ENCODE data around the gene AUTS2. TPM values are rescaled to one million over a fixed set of nuclear protein-coding genes. Genes with fewer than 3 reads are reported as not detected.
"Not testable (repeated sequence)": the region's sequence is repeated elsewhere in the genome, so short reads cannot be mapped to it uniquely, and the experiment has no call there.

The AUTS2 gene
- total RNA-seq, 1 donor from 2014 or later, result 0.79 TPM

- DNase-seq (ENCODE audit: low read depth in 2 of 2), result no peak
Observed at GRCh38 chr7:70789481-70790214, 1191.4 kb downstream of the AUTS2 start.

GRCh38 chr7:70790215-70791073, 1192.2 kb downstream of the AUTS2 start:
- DNase-seq (ENCODE audit: low read depth in 2 of 2), result no peak

GRCh38 chr7:70791341-70791740, 1193.1 kb downstream of the AUTS2 start:
- no peak for DNase-seq (ENCODE audit: low read depth in 2 of 2)

GRCh38 chr7:70793060-70793459, 1194.8 kb downstream of the AUTS2 start:
- DNase-seq (ENCODE audit: low read depth in 2 of 2), result no peak

- no peak for DNase-seq (ENCODE audit: low read depth in 2 of 2)
Observed at GRCh38 chr7:70793821-70794220, 1195.5 kb downstream of the AUTS2 start.

- no peak for DNase-seq (ENCODE audit: low read depth in 2 of 2)
Observed at GRCh38 chr7:70794962-70795361, 1196.7 kb downstream of the AUTS2 start.

GRCh38 chr7:70795948-70796347, 1197.7 kb downstream of the AUTS2 start:
- no peak for DNase-seq (ENCODE audit: low read depth in 2 of 2)

GRCh38 chr7:70797109-70797514, 1198.8 kb downstream of the AUTS2 start:
- DNase-seq (ENCODE audit: low read depth in 2 of 2), result no peak

- no peak for DNase-seq (ENCODE audit: low read depth in 2 of 2)
Observed at GRCh38 chr7:70799841-70800405, 1201.6 kb downstream of the AUTS2 start.

- DNase-seq (ENCODE audit: low read depth in 2 of 2), result no peak
Observed at GRCh38 chr7:70805360-70805759, 1207.1 kb downstream of the AUTS2 start.

- DNase-seq (ENCODE audit: low read depth in 2 of 2), result no peak
Observed at GRCh38 chr7:70807650-70808049, 1209.4 kb downstream of the AUTS2 start.

GRCh38 chr7:70808876-70809275, 1210.6 kb downstream of the AUTS2 start:
- DNase-seq (ENCODE audit: low read depth in 2 of 2), result no peak

- no peak for DNase-seq (ENCODE audit: low read depth in 2 of 2)
Observed at GRCh38 chr7:70810558-70811139, 1212.4 kb downstream of the AUTS2 start.

- DNase-seq (ENCODE audit: low read depth in 2 of 2), result no peak
Observed at GRCh38 chr7:70812511-70812910, 1214.2 kb downstream of the AUTS2 start.

- DNase-seq (ENCODE audit: low read depth in 2 of 2), result not testable (repeated sequence)
Observed at GRCh38 chr7:70822490-70822889, 1224.2 kb downstream of the AUTS2 start.

- peak; percentile 36 to 60 for DNase-seq (ENCODE audit: low read depth in 2 of 2)
Observed at GRCh38 chr7:70829221-70830059, 1231.2 kb downstream of the AUTS2 start.

- DNase-seq (ENCODE audit: low read depth in 2 of 2), result no peak
Observed at GRCh38 chr7:70830060-70830395, 1231.8 kb downstream of the AUTS2 start.

- no peak for DNase-seq (ENCODE audit: low read depth in 2 of 2)
Observed at GRCh38 chr7:70830426-70830825, 1232.2 kb downstream of the AUTS2 start.

GRCh38 chr7:70833726-70834125, 1235.5 kb downstream of the AUTS2 start:
- peak in 1 of 2 donors; percentile 17 for DNase-seq (ENCODE audit: low read depth in 2 of 2)

- DNase-seq (ENCODE audit: low read depth in 2 of 2), result no peak
Observed at GRCh38 chr7:70834424-70834823, 1236.1 kb downstream of the AUTS2 start.

GRCh38 chr7:70835658-70836057, 1237.4 kb downstream of the AUTS2 start:
- DNase-seq (ENCODE audit: low read depth in 2 of 2), result no peak
